Activated CD4-positive, alpha-beta T cell treated with anti-CD3 and anti-CD28 coated beads, Interleukin-2, amount 10 ng/mL, durations not matched to agents 24 days and 14 days (primary cell): ENCODE data around the gene POU2AF1. TPM values are rescaled to one million over a fixed set of nuclear protein-coding genes. Genes with fewer than 3 reads are reported as not detected.

Experiments
- DNase-seq: peaks from one replicate; pipeline ENCODE4 v3.0.0; 2022
- H3K27ac Mint-ChIP-seq: one replicate; pipeline ENCODE4 v1.8.0; 2022; ENCODE audit warnings: mild to moderate bottlenecking, mixed read lengths
- H3K27me3 Mint-ChIP-seq: one replicate; pipeline ENCODE4 v1.8.0; 2022; ENCODE audit warnings: mixed read lengths
- H3K36me3 Mint-ChIP-seq: one replicate; pipeline ENCODE4 v1.8.0; 2022; ENCODE audit warnings: low read depth, mild to moderate bottlenecking, mixed read lengths
- H3K4me1 Mint-ChIP-seq: one replicate; pipeline ENCODE4 v1.8.0; 2021; ENCODE audit warnings: mixed read lengths
- H3K4me3 Mint-ChIP-seq: one replicate; pipeline ENCODE4 v1.8.0; 2022; ENCODE audit warnings: mild to moderate bottlenecking, moderate library complexity, mixed read lengths
- H3K9me3 Mint-ChIP-seq: one replicate; pipeline ENCODE4 v1.8.0; 2021; ENCODE audit warnings: mixed read lengths
- intact Hi-C: fragments of 100-400 bp; cut with micrococcal nuclease; formaldehyde crosslinking; loops from one replicate; pipeline ENCODE4 v1.15.1; 2023
- total RNA-seq: library from RNA; stranded (reverse); gene quantifications from 2 replicates; pipeline ENCODE4 v1.2.3, GENCODE V29; 2022

POU2AF1 gene
- total RNA-seq, 1 donor from 2014 or later = 68.9 TPM

DNA sequence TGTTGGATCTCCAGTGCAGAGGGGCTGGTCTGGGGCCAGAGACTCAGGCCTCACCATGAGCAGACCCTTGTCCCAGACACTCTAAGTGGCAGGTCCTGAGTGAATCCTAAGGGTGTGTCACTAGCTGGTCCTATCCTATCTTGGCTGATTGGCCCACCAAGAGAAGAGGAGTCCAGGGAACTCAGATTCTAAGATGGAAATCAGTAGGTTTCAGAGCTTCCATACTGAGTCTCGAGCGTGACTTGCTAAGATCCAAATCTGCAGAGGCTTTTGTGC is 10.9 kb downstream of the POU2AF1 start:
- H3K9me3 Mint-ChIP-seq = peaks cover 7% of the 10 kb centered on the region
- peaks cover 50% of the 10 kb centered on the region for H3K4me1 Mint-ChIP-seq
- no peaks in the 10 kb centered on the region for H3K27me3 Mint-ChIP-seq
- peaks cover 77% of the 10 kb centered on the region for H3K36me3 Mint-ChIP-seq
- H3K4me3 Mint-ChIP-seq = no peak overlapping the region
- intact Hi-C loops = no loop called here
- peak overlapping the region; percentile 51 for H3K27ac Mint-ChIP-seq
- no peak for DNase-seq

DNA sequence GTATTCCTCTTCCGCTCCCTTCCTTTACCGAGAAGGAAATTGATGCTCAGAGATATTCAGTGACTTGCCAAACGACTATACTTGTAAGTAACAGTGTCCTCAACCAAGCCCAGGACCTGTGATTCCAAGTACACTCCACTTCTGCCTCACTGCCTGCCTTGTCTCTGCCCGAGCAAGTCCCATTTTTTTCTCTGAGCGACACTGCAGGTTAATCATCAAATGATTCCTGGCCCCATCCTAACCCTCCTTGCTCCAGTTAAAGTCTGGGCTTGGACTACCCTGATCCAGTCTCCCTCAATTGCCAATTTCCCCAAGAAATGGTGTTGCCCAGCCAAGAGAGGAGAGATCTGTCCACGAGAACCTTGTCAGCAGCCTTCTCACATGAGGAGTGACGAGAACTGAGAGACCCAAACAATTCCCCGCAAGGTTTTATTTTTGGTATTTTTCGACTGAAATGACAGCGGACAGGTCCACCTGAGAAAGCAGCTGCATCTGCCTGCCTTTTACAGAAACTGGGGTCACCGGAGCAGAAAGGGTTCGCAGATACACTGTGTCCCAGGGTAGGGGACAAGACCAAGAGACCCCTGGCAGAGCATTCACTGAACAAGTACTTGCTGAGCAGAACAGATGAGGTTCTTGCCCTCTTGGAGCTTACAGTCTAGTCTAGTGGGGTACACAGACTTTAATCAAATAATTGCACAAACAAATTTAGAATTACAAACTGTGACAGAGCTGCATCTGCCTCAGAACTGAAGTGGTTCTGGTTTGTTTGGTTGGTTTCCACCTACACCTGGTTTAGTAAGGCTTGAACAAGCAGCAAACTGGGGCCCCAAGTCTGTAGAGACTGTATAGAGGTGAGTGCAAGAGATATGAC is 11.4 kb downstream of the POU2AF1 start:
- H3K4me3 Mint-ChIP-seq = no peak overlapping the region
- no peak for DNase-seq
- H3K27ac Mint-ChIP-seq = peak overlapping the region; percentile 68
- H3K27me3 Mint-ChIP-seq = no peaks in the 10 kb centered on the region
- peaks cover 45% of the 10 kb centered on the region for H3K4me1 Mint-ChIP-seq
- peaks cover 7% of the 10 kb centered on the region for H3K9me3 Mint-ChIP-seq
- intact Hi-C loops = no loop called here
- H3K36me3 Mint-ChIP-seq = peaks cover 77% of the 10 kb centered on the region

GRCh38 chr11:111366560-111367410 is 12.3 kb downstream of the POU2AF1 start:
- intact Hi-C loops = no loop called here
- no peak for DNase-seq
- Mint-ChIP-seq H3K36me3 (peaks cover 77% of the 10 kb centered on the region), H3K9me3 (peaks cover 7% of the 10 kb centered on the region), H3K27me3 (no peaks in the 10 kb centered on the region), H3K27ac (peak overlapping the region; percentile 78), H3K4me1 (peaks cover 40% of the 10 kb centered on the region), H3K4me3 (no peak overlapping the region)

DNA sequence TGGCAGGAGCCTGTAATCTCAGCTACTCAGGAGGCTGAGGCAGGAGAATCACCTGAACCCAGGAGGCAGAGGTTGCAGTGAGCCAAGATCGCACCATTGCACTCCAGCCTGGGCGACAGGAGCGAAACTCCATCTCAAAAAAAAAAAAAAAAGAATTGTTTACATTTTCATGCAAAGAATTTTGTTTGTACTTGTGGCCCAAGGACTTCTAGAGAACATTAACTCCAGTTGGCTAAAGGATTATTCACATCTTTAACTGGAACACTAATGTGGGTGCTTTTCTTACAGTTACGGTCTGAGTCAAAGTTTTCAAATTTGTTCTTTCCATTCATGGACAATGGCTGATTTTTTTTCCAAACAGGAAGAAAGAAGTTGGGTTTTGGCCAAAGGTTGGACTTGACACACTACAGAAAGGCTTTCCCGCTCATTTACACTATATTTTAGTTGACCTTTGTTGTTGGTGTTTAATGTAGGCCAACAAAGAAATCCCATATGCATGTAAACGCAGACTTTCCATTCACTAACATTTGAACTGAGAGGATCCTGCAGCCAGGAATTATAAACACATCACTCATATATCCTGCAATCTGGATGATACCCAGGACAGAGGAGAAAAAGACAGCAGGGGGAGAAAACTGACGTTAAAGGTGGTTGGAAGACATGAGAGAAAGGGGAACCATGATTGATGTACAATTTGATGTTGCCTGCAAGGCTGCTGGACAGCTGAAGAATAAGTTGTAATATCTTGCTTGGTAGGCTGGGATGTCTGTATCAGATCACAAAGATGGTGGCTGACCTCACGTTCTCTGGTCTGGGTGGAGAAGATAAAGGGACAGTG is 13.1 kb downstream of the POU2AF1 start:
- H3K4me1 Mint-ChIP-seq = peaks cover 40% of the 10 kb centered on the region
- peak overlapping the region; percentile 78 for H3K27ac Mint-ChIP-seq
- H3K36me3 Mint-ChIP-seq = peaks cover 81% of the 10 kb centered on the region
- no peak for DNase-seq
- intact Hi-C loops = no loop called here
- no peaks in the 10 kb centered on the region for H3K27me3 Mint-ChIP-seq
- H3K4me3 Mint-ChIP-seq = no peak overlapping the region
- peaks cover 7% of the 10 kb centered on the region for H3K9me3 Mint-ChIP-seq

DNA sequence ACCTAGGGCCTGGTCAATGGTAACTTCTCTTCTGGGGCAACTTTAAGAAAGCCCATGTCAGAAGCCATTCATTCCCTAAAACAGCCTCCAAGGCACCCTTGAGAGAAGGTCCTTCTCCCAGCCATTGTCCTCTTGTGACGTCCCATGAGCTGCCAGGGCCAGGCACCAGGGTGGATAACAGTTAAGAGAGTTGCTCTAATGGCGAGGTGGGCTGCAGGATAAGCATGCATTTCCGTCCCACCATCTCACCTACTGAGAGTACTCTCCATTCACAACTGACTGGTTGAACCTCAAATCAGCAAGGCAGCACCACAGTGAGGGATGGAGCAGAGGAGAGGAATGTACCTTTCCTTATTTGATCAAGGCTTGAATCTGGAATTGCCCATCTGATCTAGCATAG is 14.6 kb downstream of the POU2AF1 start:
- Mint-ChIP-seq H3K27me3 (no peaks in the 10 kb centered on the region), H3K4me3 (no peak overlapping the region), H3K4me1 (peaks cover 34% of the 10 kb centered on the region), H3K9me3 (peaks cover 5% of the 10 kb centered on the region), H3K36me3 (peaks cover 71% of the 10 kb centered on the region), H3K27ac (no peak overlapping the region)
- DNase-seq = peak; percentile 43
- intact Hi-C loops = no loop called here

DNA sequence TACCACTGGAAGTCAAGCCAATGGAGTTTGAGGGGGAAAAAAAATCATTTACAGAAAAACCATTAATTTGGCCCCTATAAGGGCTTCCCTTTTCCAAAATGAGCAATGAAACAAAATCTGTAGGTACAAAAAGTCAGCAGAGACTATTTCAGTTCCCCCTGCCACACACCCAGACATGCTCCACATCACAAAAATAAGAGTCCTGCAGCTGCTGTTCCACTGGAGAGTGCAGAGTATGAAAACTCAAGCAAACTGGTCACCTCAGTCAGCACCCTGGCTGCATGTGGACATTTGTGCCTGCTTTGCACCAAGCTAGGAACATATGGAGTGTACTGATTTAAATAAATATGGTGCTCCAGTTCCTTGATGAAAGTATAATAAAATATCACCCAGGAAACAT is 15.1 kb downstream of the POU2AF1 start:
- Mint-ChIP-seq H3K9me3 (peaks cover 3% of the 10 kb centered on the region), H3K36me3 (peaks cover 66% of the 10 kb centered on the region), H3K27ac (no peak overlapping the region), H3K4me3 (no peak overlapping the region), H3K4me1 (peaks cover 31% of the 10 kb centered on the region), H3K27me3 (no peaks in the 10 kb centered on the region)
- intact Hi-C loops = no loop called here
- peak; percentile 28 for DNase-seq

DNA sequence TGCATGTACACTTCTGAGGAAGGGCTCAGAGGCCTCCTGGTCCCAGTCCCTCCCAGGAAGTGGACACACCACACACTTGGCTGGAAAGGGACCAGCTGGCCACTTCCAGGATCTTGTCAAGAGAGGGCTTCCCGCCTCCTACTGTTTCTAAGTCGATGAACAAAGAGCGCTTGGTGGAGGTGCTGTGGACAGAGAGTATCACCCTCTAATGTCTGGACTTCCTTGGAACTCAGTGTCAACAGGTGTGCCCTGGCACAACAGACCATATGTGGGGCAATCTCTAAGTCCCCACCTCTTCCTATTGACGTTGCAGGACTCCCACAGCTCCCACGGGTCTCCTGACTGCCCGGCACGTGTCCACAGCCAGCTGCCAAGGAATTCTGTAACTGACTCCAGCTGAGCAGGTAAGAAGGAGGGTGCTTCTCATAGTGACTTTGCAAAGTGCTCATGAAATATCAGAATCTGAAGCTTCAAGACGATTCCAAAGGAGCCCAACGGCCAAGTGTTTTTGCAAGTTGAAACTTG is 16.1 kb downstream of the POU2AF1 start:
- DNase-seq = peak; percentile 33
- Mint-ChIP-seq H3K36me3 (peaks cover 59% of the 10 kb centered on the region), H3K4me3 (no peak overlapping the region), H3K9me3 (peaks cover 3% of the 10 kb centered on the region), H3K4me1 (peaks cover 28% of the 10 kb centered on the region), H3K27ac (no peak overlapping the region), H3K27me3 (no peaks in the 10 kb centered on the region)
- intact Hi-C loops = no loop called here

GRCh38 chr11:111361874-111362273 is 17.2 kb downstream of the POU2AF1 start:
- peak; percentile 27 for DNase-seq
- H3K36me3 Mint-ChIP-seq = peaks cover 55% of the 10 kb centered on the region
- H3K4me1 Mint-ChIP-seq = peaks cover 24% of the 10 kb centered on the region
- H3K4me3 Mint-ChIP-seq = no peak overlapping the region
- peak overlapping the region; percentile 63 for H3K27ac Mint-ChIP-seq
- no peaks in the 10 kb centered on the region for H3K27me3 Mint-ChIP-seq
- intact Hi-C loops = no loop called here
- H3K9me3 Mint-ChIP-seq = peaks cover 3% of the 10 kb centered on the region

GRCh38 chr11:111361052-111361801 is 17.8 kb downstream of the POU2AF1 start:
- peaks cover 3% of the 10 kb centered on the region for H3K9me3 Mint-ChIP-seq
- peaks cover 20% of the 10 kb centered on the region for H3K4me1 Mint-ChIP-seq
- peaks cover 55% of the 10 kb centered on the region for H3K36me3 Mint-ChIP-seq
- DNase-seq = peak; percentile 34
- H3K4me3 Mint-ChIP-seq = no peak overlapping the region
- intact Hi-C loops = no loop called here
- no peaks in the 10 kb centered on the region for H3K27me3 Mint-ChIP-seq
- peak overlapping the region; percentile 77 for H3K27ac Mint-ChIP-seq

GRCh38 chr11:111360150-111361043 is 18.7 kb downstream of the POU2AF1 start:
- Mint-ChIP-seq H3K4me3 (no peak overlapping the region), H3K36me3 (peaks cover 52% of the 10 kb centered on the region), H3K9me3 (no peaks in the 10 kb centered on the region), H3K27ac (peak overlapping the region; percentile 77), H3K27me3 (no peaks in the 10 kb centered on the region), H3K4me1 (peaks cover 13% of the 10 kb centered on the region)
- peak; percentile 34 for DNase-seq
- intact Hi-C loops = no loop called here

GRCh38 chr11:111359223-111360149 is 19.6 kb downstream of the POU2AF1 start:
- DNase-seq = peak; percentile 55
- peak overlapping the region; percentile 12 for H3K4me3 Mint-ChIP-seq
- no peaks in the 10 kb centered on the region for H3K9me3 Mint-ChIP-seq
- no peak overlapping the region for H3K27ac Mint-ChIP-seq
- H3K4me1 Mint-ChIP-seq = peaks cover 15% of the 10 kb centered on the region
- intact Hi-C loops = loop anchor here (1.0 to 5.0 kb wide), 3 partner anchors 17 to 77 kb away; no protein-coding TSS in a partner anchor
- no peaks in the 10 kb centered on the region for H3K27me3 Mint-ChIP-seq
- peaks cover 49% of the 10 kb centered on the region for H3K36me3 Mint-ChIP-seq
